SK-N-SH (cell line): ENCODE results near the gene PPP1R1C. TPM values are rescaled to one million over a fixed set of nuclear protein-coding genes. Genes with fewer than 3 reads are reported as not detected.

Experiments
- CTCF ChIA-PET: fragments of 300-600, 350-600 bp; formaldehyde crosslinking; extraction: SDS; loops from one replicate; lab custom pipeline; 2021; lab: Yijun Ruan, JAX
- POLR2A ChIA-PET: fragments of 350-600 bp; sonication (Branson Sonifier 250); formaldehyde crosslinking; extraction: SDS; loops from one replicate; lab custom pipeline; 2020; ENCODE audit warnings: antibody characterized with exemption, inconsistent platforms; lab: Yijun Ruan, JAX
- DNase-seq: peaks from one replicate; pipeline ENCODE4 v3.0.0; 2012
- H2AFZ ChIP-seq: fragments of 200-600 bp; sonication (generic); 2 replicates; pipeline ENCODE4 v1.8.1; 2016; ENCODE audit warnings: antibody characterized with exemption, mild to moderate bottlenecking, low read depth
- H3F3A ChIP-seq: fragments of 200-600 bp; sonication (generic); replicated peaks from 2 replicates; pipeline ENCODE3; 2016; ENCODE audit warnings: antibody characterized with exemption, mild to moderate bottlenecking; ENCODE audit not compliant: insufficient read depth
- H3K27ac ChIP-seq, 2 experiments: fragments of 200-500 bp in 1 of 2; fragments of 200-600 bp in 1 of 2; sonication (Bioruptor generic) in 1 of 2; sonication (generic), shearing (Covaris generic) in 1 of 2; 2 replicates each; pipeline versions ENCODE4 v1.5.1 to v1.6.1; 2014 to 2016; ENCODE audit warnings: low read depth in 2 of 2, inconsistent platforms in 1 of 2, low read length in 1 of 2, mild to moderate bottlenecking in 1 of 2, mixed read lengths in 1 of 2
- H3K27me3 ChIP-seq: fragments of 200-600 bp; sonication (generic), shearing (Covaris generic); 2 replicates; pipeline ENCODE4 v1.6.1; 2016; ENCODE audit warnings: mixed run types; ENCODE audit not compliant: insufficient read depth
- H3K36me3 ChIP-seq, 2 experiments: fragments of 200-500 bp in 1 of 2; fragments of 200-600 bp in 1 of 2; sonication (Bioruptor generic) in 1 of 2; sonication (generic) in 1 of 2; replicated peaks in 1 of 2; 2 replicates each; pipeline versions ENCODE3 to v1.5.1; 2014 to 2016; ENCODE audit warnings: low read length in 1 of 2, mild to moderate bottlenecking in 1 of 2; ENCODE audit not compliant: insufficient read depth in 2 of 2, control insufficient read depth in 1 of 2
- H3K4me1 ChIP-seq, 2 experiments: fragments of 200-500 bp in 1 of 2; fragments of 200-600 bp in 1 of 2; sonication (Bioruptor generic) in 1 of 2; sonication (generic), shearing (Covaris generic) in 1 of 2; 2 replicates each; pipeline versions ENCODE4 v1.5.1 to v1.6.1; 2014 to 2016; ENCODE audit warnings: low read depth in 1 of 2, low read length in 1 of 2, mixed run types in 1 of 2; ENCODE audit not compliant: insufficient read depth in 2 of 2, control insufficient read depth in 1 of 2
- H3K4me2 ChIP-seq: fragments of 200-600 bp; sonication (generic), shearing (Covaris generic); 2 replicates; pipeline ENCODE4 v1.6.1; 2017; ENCODE audit warnings: mixed run types
- H3K4me3 ChIP-seq, 2 experiments: fragments of 200-500 bp in 1 of 2; fragments of 200-600 bp in 1 of 2; sonication (Bioruptor generic) in 1 of 2; sonication (generic), shearing (Covaris generic) in 1 of 2; 2 replicates each; pipeline versions ENCODE4 v1.5.1 to v1.8.1; 2014 to 2016; ENCODE audit warnings: low read depth in 2 of 2, inconsistent platforms in 1 of 2, low read length in 1 of 2, mild to moderate bottlenecking in 1 of 2, mixed read lengths in 1 of 2, moderate library complexity in 1 of 2
- H3K79me2 ChIP-seq: fragments of 200-600 bp; sonication (generic); 2 replicates; pipeline ENCODE4 v1.8.1; 2017; ENCODE audit warnings: mild to moderate bottlenecking; ENCODE audit not compliant: insufficient read depth
- H3K9ac ChIP-seq: fragments of 200-600 bp; sonication (generic); 2 replicates; pipeline ENCODE4 v1.6.1; 2017; ENCODE audit warnings: mixed run types
- H3K9me2 ChIP-seq: fragments of 200-600 bp; sonication (generic); 2 replicates; pipeline ENCODE4 v1.6.1; 2017; ENCODE audit warnings: mixed run types
- H3K9me3 ChIP-seq: fragments of 200-600 bp; sonication (generic); 2 replicates; pipeline ENCODE4 v1.6.1; 2017; ENCODE audit warnings: mixed run types, mild to moderate bottlenecking, moderate library complexity
- H4K20me1 ChIP-seq: fragments of 200-600 bp; sonication (generic); 2 replicates; pipeline ENCODE4 v1.6.1; 2017; ENCODE audit warnings: mild to moderate bottlenecking, mixed run types; ENCODE audit not compliant: insufficient read depth
- CHD2 ChIP-seq: fragments of 150-350 bp; IDR thresholded peaks from 2 replicates; pipeline ENCODE4 v1.6.1; 2018; ENCODE audit warnings: low read length; ENCODE audit not compliant: partially characterized antibody
- EZH2phosphoT487 ChIP-seq: fragments of 200-600 bp; sonication (generic); IDR thresholded peaks from 2 replicates; pipeline ENCODE4 v1.6.1; 2017; ENCODE audit warnings: low read depth, mixed run types, mild to moderate bottlenecking, antibody characterized with exemption, moderate library complexity, borderline replicate concordance
- MEF2A ChIP-seq: IDR thresholded peaks from 2 replicates; pipeline ENCODE4 v1.4.0; 2012; ENCODE audit warnings: low read depth, borderline replicate concordance
- MXI1 ChIP-seq: IDR thresholded peaks from 2 replicates; pipeline ENCODE4 v1.6.1; 2012; ENCODE audit warnings: mild to moderate bottlenecking, low read depth, low read length, improper control_type of control experiment
- PBX3 ChIP-seq: IDR thresholded peaks from 2 replicates; pipeline ENCODE4; 2012
- REST ChIP-seq: IDR thresholded peaks from 2 replicates; pipeline ENCODE4 v1.6.1; 2012; ENCODE audit warnings: mild to moderate bottlenecking, low read depth, low read length, moderate library complexity
- TCF12 ChIP-seq: IDR thresholded peaks from 2 replicates; pipeline ENCODE4 v1.4.0; 2012
- YY1 ChIP-seq: IDR thresholded peaks from 2 replicates; pipeline ENCODE4 v1.4.0; 2012; ENCODE audit warnings: low read depth, mild to moderate bottlenecking
- ZBTB33 ChIP-seq: IDR thresholded peaks from 2 replicates; pipeline ENCODE4 v1.4.0; 2012; ENCODE audit warnings: low read depth, borderline replicate concordance
- WGBS: methylation state at CpG from one replicate; pipeline ENCODE4 v1.1.6; 2017; ENCODE audit warnings: low lambda C conversion rate; 5-methylcytosine and 5-hydroxymethylcytosine counted together
- polyA plus RNA-seq, 3 experiments: library from polyadenylated mRNA; depleted of rRNA; stranded (reverse); fragments of >200 nt; gene quantifications; 2 replicates each; pipeline ENCODE4 v1.2.3, GENCODE V29; 2012

The PPP1R1C gene
- polyA plus RNA-seq, 1 of the 3 experiments (the other 2 are of a cell fraction): 0.41 TPM

GRCh38 chr2:182072861-182073260 lies 87.2 kb downstream of the PPP1R1C start:
- Histone ChIP-seq H3K27ac (no peak overlapping the region), H3K9me2 (no peaks in the 10 kb centered on the region), H3K79me2 (no peaks in the 10 kb centered on the region), H3K4me3 (no peak overlapping the region), H3K27me3 (no peaks in the 10 kb centered on the region), H3K9ac (no peak overlapping the region), H4K20me1 (no peaks in the 10 kb centered on the region), H3K36me3 (no peaks in the 10 kb centered on the region), H3K4me2 (no peak overlapping the region), H2AFZ (no peak overlapping the region), H3K4me1 (peaks cover 10 to 17% of the 10 kb centered on the region in 2 experiments; a peak in 3 of 4 replicates), H3F3A (peaks cover 7% of the 10 kb centered on the region), H3K9me3 (no peaks in the 10 kb centered on the region)
- no peak for TF ChIP-seq TCF12
- TF ChIP-seq EZH2phosphoT487: no peak
- TF ChIP-seq REST: no peak
- TF ChIP-seq ZBTB33: no peak
- no peak for TF ChIP-seq PBX3
- no peak for TF ChIP-seq MXI1
- TF ChIP-seq YY1: no peak
- DNase-seq: no peak
- ChIA-PET CTCF (interaction anchor here (0.7 to 1.1 kb wide), 2 partner anchors 9 to 13 kb away, joined by 3 to 5 read pairs; no protein-coding TSS in a partner anchor), POLR2A (no interaction called here)
- WGBS: 92% methylated on average over 6 of the region's 6 CpGs

GRCh38 chr2:182073613-182074012 lies 88.0 kb downstream of the PPP1R1C start:
- POLR2A ChIA-PET: no interaction called here
- no peaks in the 10 kb centered on the region for H3K79me2 ChIP-seq
- TF ChIP-seq MEF2A (no peak), CHD2 (no peak)
- no peak overlapping the region for H3K9ac ChIP-seq
- no peaks in the 10 kb centered on the region for H3K9me2 ChIP-seq
- no peaks in the 10 kb centered on the region for H3K9me3 ChIP-seq
- H3K4me2 ChIP-seq: no peak overlapping the region
- 81% methylated on average over 3 of the region's 3 CpGs for WGBS
- no peak overlapping the region for H3K27ac ChIP-seq
- H3K4me1 ChIP-seq: peaks cover 10 to 14% of the 10 kb centered on the region in 2 experiments; a peak in 3 of 4 replicates
- CTCF ChIA-PET: interaction anchor here (0.7 to 1.1 kb wide), 2 partner anchors 8 to 12 kb away, joined by 3 to 5 read pairs; no protein-coding TSS in a partner anchor
- no peaks in the 10 kb centered on the region for H3K36me3 ChIP-seq
- H3K4me3 ChIP-seq: no peak overlapping the region
- no peak for DNase-seq
- H4K20me1 ChIP-seq: no peaks in the 10 kb centered on the region
- H2AFZ ChIP-seq: no peak overlapping the region
- H3F3A ChIP-seq: peaks cover 12% of the 10 kb centered on the region
- no peaks in the 10 kb centered on the region for H3K27me3 ChIP-seq
